Thoracic aorta (tissue), 2 donors: Measurements from ENCODE around the gene FANCI. TPM values are rescaled to one million over a fixed set of nuclear protein-coding genes. Genes with fewer than 3 reads are reported as not detected.

Experiments
- ATAC-seq: fragments of 150-250 bp; one replicate; pipeline ENCODE4 v1.8.0; 2017; ENCODE audit warnings: low read depth; ENCODE audit not compliant: insufficient number of reproducible peaks, low FRiP score
- DNase-seq: peaks from one replicate; pipeline ENCODE4 v3.0.0-alpha.2; 2020; ENCODE audit warnings: low spot score
- H3K27ac ChIP-seq, 2 donors: fragments of 200-600 bp; sonication (generic); 1 replicate in 1 of 2; 2 replicates in 1 of 2; pipeline ENCODE4 v1.5.1; 2016; ENCODE audit warnings: mild to moderate bottlenecking in 2 of 2, moderate library complexity in 2 of 2
- H3K27me3 ChIP-seq: fragments of 200-600 bp; sonication (generic); replicated peaks from 2 replicates; pipeline ENCODE4 v1.6.0; 2016; ENCODE audit warnings: mild to moderate bottlenecking; ENCODE audit not compliant: insufficient read depth
- H3K36me3 ChIP-seq: fragments of 200-600 bp; sonication (generic); one replicate; pipeline ENCODE4 v1.5.1; 2016
- H3K4me1 ChIP-seq, 2 donors: fragments of 200-600 bp; sonication (generic); 1 replicate in 1 of 2; 2 replicates in 1 of 2; pipeline versions ENCODE4 v1.5.1 to v1.6.0; 2016; ENCODE audit warnings: low read depth in 2 of 2, mild to moderate bottlenecking in 1 of 2; ENCODE audit not compliant: control insufficient read depth in 1 of 2
- H3K4me3 ChIP-seq: fragments of 200-600 bp; sonication (generic); 2 replicates; pipeline ENCODE4 v1.5.1; 2016; ENCODE audit warnings: mild to moderate bottlenecking
- H3K9me3 ChIP-seq: fragments of 200-600 bp; sonication (generic); 2 replicates; pipeline ENCODE4 v1.5.1; 2016
- total RNA-seq, 2 donors: library from RNA; depleted of rRNA; stranded (reverse); fragments of >200 nt; gene quantifications; one replicate each; pipeline versions ENCODE4 v1.1.0 to v1.2.3, GENCODE V29; 2016
- TF ChIP-seq, protein P1 (sequence below): fragments of 200-600 bp; sonication (generic); IDR thresholded peaks from one replicate; pipeline ENCODE4 v1.5.1; 2019; ENCODE audit warnings: antibody characterized with exemption

Gene FANCI
- total RNA-seq, 2 donors from 2014 or later, result 3.0 to 16.2 TPM

DNA sequence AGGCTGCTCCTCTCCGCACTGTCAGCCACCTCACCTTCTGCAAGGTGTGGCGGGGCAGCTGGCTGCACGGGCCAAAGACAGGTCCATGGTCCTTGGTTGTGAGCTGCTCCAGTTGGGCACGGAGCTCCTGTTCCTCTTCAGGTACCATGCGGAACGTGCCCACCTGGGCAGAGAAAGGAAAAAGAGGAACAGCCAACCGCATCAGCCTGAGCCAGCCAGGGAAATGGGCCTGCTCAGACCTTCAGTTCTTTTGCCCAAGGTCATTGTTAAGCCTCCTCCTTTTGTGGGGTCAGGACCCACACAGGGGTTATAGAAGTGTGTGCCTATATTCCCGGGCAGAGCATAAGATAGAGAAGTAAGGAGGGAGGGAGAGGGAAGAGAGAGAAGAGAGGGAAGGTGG, 25.2 kb upstream of the FANCI start:
- Histone ChIP-seq H3K27ac (no peak overlapping the region), H3K4me3 (no peak overlapping the region), H3K27me3 (no peaks in the 10 kb centered on the region), H3K4me1 (no peaks in the 10 kb centered on the region), H3K9me3 (no peaks in the 10 kb centered on the region), H3K36me3 (no peaks in the 10 kb centered on the region)
- ATAC-seq (no peak), DNase-seq (no peak)
- TF ChIP-seq, protein P1, sequence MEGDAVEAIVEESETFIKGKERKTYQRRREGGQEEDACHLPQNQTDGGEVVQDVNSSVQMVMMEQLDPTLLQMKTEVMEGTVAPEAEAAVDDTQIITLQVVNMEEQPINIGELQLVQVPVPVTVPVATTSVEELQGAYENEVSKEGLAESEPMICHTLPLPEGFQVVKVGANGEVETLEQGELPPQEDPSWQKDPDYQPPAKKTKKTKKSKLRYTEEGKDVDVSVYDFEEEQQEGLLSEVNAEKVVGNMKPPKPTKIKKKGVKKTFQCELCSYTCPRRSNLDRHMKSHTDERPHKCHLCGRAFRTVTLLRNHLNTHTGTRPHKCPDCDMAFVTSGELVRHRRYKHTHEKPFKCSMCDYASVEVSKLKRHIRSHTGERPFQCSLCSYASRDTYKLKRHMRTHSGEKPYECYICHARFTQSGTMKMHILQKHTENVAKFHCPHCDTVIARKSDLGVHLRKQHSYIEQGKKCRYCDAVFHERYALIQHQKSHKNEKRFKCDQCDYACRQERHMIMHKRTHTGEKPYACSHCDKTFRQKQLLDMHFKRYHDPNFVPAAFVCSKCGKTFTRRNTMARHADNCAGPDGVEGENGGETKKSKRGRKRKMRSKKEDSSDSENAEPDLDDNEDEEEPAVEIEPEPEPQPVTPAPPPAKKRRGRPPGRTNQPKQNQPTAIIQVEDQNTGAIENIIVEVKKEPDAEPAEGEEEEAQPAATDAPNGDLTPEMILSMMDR, result no peak

DNA sequence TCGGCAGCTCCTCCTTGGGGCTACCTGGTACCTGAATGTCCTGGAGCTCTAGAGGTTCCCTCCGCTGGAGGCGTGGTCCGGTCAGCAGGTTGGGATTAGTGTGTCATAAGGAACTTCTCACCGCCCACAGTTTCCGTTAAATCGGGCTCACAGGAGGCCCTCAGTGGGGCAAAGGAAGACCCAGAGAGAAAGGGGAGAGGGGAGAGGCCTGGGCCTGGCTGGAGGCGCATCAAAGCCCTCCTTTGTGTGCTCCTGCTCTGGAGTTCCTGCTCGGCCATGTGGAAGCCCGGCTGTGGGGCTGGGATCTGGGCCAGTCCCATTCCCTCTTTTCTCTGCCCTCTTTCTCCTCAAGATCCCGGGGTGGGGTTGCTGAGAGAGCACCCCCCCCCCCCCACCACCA, 22.2 kb upstream of the FANCI start, which contains the start of gene RLBP1:
RLBP1 (minus strand) TSS at position 37 of the 400 bp plus-strand sequence. CDS start 2,604 bp downstream, outside the sequence.
- Histone ChIP-seq H3K4me3 (no peak within 1 kb of the TSS), H3K9me3 (no peaks in the 10 kb centered on the region), H3K4me1 (no peaks in the 10 kb centered on the region), H3K27me3 (no peaks in the 10 kb centered on the region), H3K36me3 (no peaks in the 10 kb centered on the region), H3K27ac (no peak within 1 kb of the TSS)
- ATAC-seq, result no peak
- TF ChIP-seq, protein P1, result no peak
- no peak for DNase-seq

DNA sequence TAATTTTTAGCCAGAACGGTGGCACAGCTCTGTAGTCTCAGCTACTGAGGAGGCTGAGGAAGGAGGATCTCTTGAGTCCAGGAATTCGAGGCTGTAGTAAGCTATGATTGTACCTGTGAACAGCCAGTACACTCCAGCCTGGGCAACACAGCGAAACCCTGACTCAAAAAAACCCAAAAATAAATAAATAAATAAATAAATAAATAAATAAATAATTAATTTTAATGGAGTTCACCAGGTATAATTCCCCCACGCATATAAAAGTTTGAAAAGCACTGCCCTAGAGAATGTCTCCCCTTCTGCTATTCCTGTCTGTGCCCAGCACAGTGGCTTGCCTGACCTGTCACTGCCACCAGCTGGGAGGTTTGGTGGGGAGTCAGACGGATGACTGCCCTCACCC, 18.2 kb upstream of the FANCI start:
- Histone ChIP-seq H3K27ac (no peak overlapping the region), H3K36me3 (no peaks in the 10 kb centered on the region), H3K4me1 (no peaks in the 10 kb centered on the region), H3K4me3 (no peak overlapping the region), H3K9me3 (no peaks in the 10 kb centered on the region), H3K27me3 (no peaks in the 10 kb centered on the region)
- TF ChIP-seq, protein P1, result no peak
- DNase-seq, result no peak
- ATAC-seq, result no peak

DNA sequence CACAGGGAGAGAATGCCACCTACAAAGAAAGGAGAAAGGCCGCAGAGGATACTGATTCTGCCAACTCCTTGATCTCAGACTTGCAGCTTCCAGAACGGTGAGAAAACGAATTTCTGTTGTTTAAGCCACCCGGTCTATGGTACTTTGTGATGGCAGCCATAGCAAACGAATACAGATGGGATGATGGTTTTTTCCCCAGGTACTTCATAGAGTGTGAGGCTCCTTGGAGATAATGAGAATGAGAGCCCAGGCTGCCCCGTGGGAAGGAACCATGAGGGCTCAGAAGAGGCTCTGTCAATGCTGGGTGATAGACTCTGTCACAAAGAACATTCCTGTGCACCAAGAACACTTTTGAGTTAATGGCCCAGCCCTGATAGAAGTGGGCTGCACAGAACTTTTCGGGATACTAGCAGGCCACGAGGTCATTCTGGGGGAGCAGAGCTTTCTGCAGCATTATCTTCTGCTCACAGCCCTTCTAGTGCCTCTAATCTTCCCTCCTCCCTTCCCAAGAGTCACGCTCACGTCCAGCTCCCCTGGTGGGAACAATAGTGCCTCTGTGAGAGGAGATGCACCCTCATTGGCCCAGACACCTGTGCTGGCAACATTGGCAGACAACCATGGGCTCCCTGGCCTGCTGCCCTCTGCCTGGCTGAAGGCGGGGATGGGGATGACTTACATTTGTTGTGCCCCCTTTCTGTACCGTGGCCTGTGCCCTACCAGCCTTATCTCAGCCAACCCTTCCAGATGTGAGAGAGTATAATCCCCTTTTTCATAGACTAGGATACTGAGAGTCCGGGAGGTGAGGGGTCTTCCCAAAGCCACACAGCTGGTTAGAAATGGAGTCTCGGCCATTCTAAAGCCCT, 17.2 kb upstream of the FANCI start:
- no peaks in the 10 kb centered on the region for H3K4me1 ChIP-seq
- no peak overlapping the region for H3K27ac ChIP-seq
- no peaks in the 10 kb centered on the region for H3K36me3 ChIP-seq
- no peaks in the 10 kb centered on the region for H3K9me3 ChIP-seq
- no peak for ATAC-seq
- TF ChIP-seq, protein P1, result no peak
- DNase-seq, result no peak
- H3K27me3 ChIP-seq, result no peaks in the 10 kb centered on the region
- no peak overlapping the region for H3K4me3 ChIP-seq

DNA sequence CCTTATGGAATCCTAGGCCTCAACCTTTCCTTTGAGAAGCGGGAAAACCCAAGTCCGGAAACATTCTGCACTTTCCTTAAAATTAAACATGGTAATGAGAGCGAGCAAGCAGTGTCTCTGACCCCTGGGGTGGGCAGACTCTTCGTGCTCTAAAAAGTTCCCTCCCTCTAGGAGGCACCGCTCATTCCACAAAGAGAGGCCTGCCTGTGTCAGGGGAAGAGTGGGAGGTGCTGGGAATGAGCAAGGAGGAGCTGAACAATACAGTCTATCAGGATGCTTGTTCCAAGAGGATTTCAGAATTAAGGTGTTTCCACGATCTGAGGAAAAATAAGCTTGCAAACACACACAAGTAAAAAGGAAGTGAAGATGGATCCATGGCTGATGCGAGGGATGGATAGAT, 16.4 kb upstream of the FANCI start:
- no peaks in the 10 kb centered on the region for H3K27me3 ChIP-seq
- H3K4me1 ChIP-seq, result no peaks in the 10 kb centered on the region
- H3K4me3 ChIP-seq, result no peak overlapping the region
- no peaks in the 10 kb centered on the region for H3K9me3 ChIP-seq
- no peak for ATAC-seq
- no peaks in the 10 kb centered on the region for H3K36me3 ChIP-seq
- no peak for DNase-seq
- no peak overlapping the region for H3K27ac ChIP-seq
- TF ChIP-seq, protein P1, result no peak
